ENCODE data around the gene SPAG17. TPM values are rescaled to one million over a fixed set of nuclear protein-coding genes. Genes with fewer than 3 reads are reported as not detected.

SPAG17 gene
- total and polyA plus RNA-seq, 5 donors = 0.02 to 0.59 TPM; not detected in 3

DNA sequence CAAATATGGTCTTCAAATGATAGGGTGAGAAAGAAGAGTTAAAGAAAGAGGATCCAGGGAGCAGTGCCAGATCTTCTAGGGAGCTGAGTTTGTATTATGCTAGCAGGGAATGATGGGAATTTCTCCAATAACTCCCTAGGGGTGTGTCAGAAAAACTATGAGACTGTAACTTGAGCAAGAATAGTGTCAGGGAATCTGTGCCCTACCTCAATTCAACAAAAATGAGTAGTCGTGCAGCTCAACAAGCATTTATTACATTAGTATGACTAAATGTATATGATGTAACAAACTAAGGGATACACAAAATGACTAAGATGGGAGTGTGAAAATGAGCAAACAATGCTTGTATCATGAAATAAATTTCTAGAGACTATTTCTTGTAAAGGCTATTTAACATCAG lies 24.2 kb downstream of the SPAG17 start:
- WGBS = 65% methylated on average over 1 of the region's 1 CpG
- no peak for DNase-seq

GRCh38 chr1:118159569-118159968 lies 25.5 kb downstream of the SPAG17 start:
- Histone ChIP-seq H3K27ac (ENCODE audit: low read length) (no peak overlapping the region), H3K4me3 (ENCODE audit: low read length) (no peak overlapping the region), H3K27me3 (ENCODE audit: control insufficient read depth, insufficient read depth) (no peaks in the 10 kb centered on the region), H3K9me3 (ENCODE audit: control insufficient read depth, low read length) (no peaks in the 10 kb centered on the region), H3K4me1 (ENCODE audit: control insufficient read depth, insufficient read depth, low read length) (no peaks in the 10 kb centered on the region)
- ATAC-seq = no peak
- DNase-seq = no peak
- 47% methylated on average over 4 of the region's 4 CpGs for WGBS
- intact Hi-C loops (cut with DNase I) = loop anchor here in 2 of 4 donors (10.0 kb wide), 1 partner anchor 845 kb away; no protein-coding TSS in a partner anchor

More for the DNA sequence above, 24.2 kb downstream of the SPAG17 start:
- ATAC-seq = no peak
- no peak overlapping the region for H3K27ac ChIP-seq (ENCODE audit: low read length)
- no peaks in the 10 kb centered on the region for H3K27me3 ChIP-seq (ENCODE audit: control insufficient read depth, insufficient read depth)
- intact Hi-C loops (cut with DNase I) = no loop called here
- H3K4me1 ChIP-seq (ENCODE audit: control insufficient read depth, insufficient read depth, low read length) = no peaks in the 10 kb centered on the region
- no peak overlapping the region for H3K4me3 ChIP-seq (ENCODE audit: low read length)
- H3K9me3 ChIP-seq (ENCODE audit: control insufficient read depth, low read length) = no peaks in the 10 kb centered on the region

- DNase-seq (no peak), ATAC-seq (no peak)
- Histone ChIP-seq H3K9me3 (ENCODE audit: control insufficient read depth, low read length) (no peaks in the 10 kb centered on the region), H3K4me3 (ENCODE audit: low read length) (no peak overlapping the region), H3K4me1 (ENCODE audit: control insufficient read depth, insufficient read depth, low read length) (no peaks in the 10 kb centered on the region), H3K27ac (ENCODE audit: low read length) (no peak overlapping the region), H3K27me3 (ENCODE audit: control insufficient read depth, insufficient read depth) (no peaks in the 10 kb centered on the region)
- intact Hi-C loops (cut with DNase I) = loop anchor here in 2 of 4 donors (10.0 kb wide), 1 partner anchor 846 kb away; no protein-coding TSS in a partner anchor
- 73% methylated on average over 1 of the region's 1 CpG for WGBS
Observed at GRCh38 chr1:118158924-118159323, 26.1 kb downstream of the SPAG17 start.

DNA sequence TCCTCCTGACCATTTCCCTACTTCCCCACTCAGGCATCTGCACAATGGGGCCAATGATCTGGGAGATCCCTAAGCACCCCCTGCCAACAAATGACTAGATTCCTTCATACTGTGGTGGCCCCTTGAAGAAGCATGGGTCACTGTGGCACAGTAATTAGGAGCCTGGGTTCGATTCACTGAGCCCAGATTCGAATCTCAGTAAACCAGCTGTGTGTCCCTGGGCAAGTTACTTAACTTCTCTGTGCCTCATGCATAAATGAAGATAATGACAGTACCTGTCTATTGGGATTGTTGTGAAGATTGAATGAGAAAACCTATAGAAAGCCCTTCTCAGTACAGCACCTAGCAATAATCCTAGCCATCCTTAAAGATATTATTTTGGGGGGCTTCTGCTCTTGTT lies 27.5 kb downstream of the SPAG17 start:
- WGBS = 81% methylated on average over 2 of the region's 2 CpGs
- intact Hi-C loops (cut with DNase I) = loop anchor here in 2 of 4 donors (10.0 kb wide), 1 partner anchor 847 kb away; no protein-coding TSS in a partner anchor
- no peaks in the 10 kb centered on the region for H3K4me1 ChIP-seq (ENCODE audit: control insufficient read depth, insufficient read depth, low read length)
- H3K4me3 ChIP-seq (ENCODE audit: low read length) = no peak overlapping the region
- H3K27me3 ChIP-seq (ENCODE audit: control insufficient read depth, insufficient read depth) = no peaks in the 10 kb centered on the region
- H3K27ac ChIP-seq (ENCODE audit: low read length) = no peak overlapping the region
- ATAC-seq (no peak), DNase-seq (no peak)
- H3K9me3 ChIP-seq (ENCODE audit: control insufficient read depth, low read length) = no peaks in the 10 kb centered on the region

DNA sequence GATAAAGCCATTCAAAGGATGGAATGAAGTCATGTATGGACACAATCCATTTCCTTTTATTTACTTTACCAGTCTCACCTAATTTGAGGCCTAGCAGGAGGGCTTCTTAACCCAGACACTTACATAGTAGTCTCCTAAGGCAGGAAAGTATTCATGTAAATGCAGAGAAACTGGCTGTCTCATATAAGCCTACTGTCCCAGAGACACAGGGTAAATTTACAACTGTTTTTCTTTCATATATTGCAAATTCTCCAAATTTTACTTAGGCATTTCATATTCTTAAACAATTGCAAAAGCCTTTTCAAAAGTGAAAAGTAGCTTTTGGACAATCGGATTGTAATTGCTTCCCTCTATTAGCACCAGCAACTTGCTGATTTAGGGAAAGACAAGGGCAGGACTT lies 29.9 kb downstream of the SPAG17 start:
- WGBS = 85% methylated on average over 1 of the region's 1 CpG
- intact Hi-C loops (cut with DNase I) = loop anchor here in 2 of 4 donors (10.0 kb wide), 1 partner anchor 850 kb away; no protein-coding TSS in a partner anchor
- H3K27ac ChIP-seq (ENCODE audit: low read length) = no peak overlapping the region

GRCh38 chr1:118154220-118154619 lies 30.8 kb downstream of the SPAG17 start:
- no peaks in the 10 kb centered on the region for H3K4me1 ChIP-seq (ENCODE audit: control insufficient read depth, insufficient read depth, low read length)
- WGBS = 82% methylated on average over 1 of the region's 1 CpG
- intact Hi-C loops (cut with DNase I) = loop anchor here in 2 of 4 donors (10.0 kb wide), 1 partner anchor 851 kb away; no protein-coding TSS in a partner anchor
- DNase-seq (no peak), ATAC-seq (no peak)
- no peaks in the 10 kb centered on the region for H3K9me3 ChIP-seq (ENCODE audit: control insufficient read depth, low read length)
- H3K27ac ChIP-seq (ENCODE audit: low read length) = no peak overlapping the region
- no peaks in the 10 kb centered on the region for H3K27me3 ChIP-seq (ENCODE audit: control insufficient read depth, insufficient read depth)
- no peak overlapping the region for H3K4me3 ChIP-seq (ENCODE audit: low read length)

More for the DNA sequence above, 29.9 kb downstream of the SPAG17 start:
- ATAC-seq = no peak
- Histone ChIP-seq H3K27me3 (ENCODE audit: control insufficient read depth, insufficient read depth) (no peaks in the 10 kb centered on the region), H3K4me3 (ENCODE audit: low read length) (no peak overlapping the region), H3K4me1 (ENCODE audit: control insufficient read depth, insufficient read depth, low read length) (no peaks in the 10 kb centered on the region), H3K9me3 (ENCODE audit: control insufficient read depth, low read length) (no peaks in the 10 kb centered on the region)
- no peak for DNase-seq

DNA sequence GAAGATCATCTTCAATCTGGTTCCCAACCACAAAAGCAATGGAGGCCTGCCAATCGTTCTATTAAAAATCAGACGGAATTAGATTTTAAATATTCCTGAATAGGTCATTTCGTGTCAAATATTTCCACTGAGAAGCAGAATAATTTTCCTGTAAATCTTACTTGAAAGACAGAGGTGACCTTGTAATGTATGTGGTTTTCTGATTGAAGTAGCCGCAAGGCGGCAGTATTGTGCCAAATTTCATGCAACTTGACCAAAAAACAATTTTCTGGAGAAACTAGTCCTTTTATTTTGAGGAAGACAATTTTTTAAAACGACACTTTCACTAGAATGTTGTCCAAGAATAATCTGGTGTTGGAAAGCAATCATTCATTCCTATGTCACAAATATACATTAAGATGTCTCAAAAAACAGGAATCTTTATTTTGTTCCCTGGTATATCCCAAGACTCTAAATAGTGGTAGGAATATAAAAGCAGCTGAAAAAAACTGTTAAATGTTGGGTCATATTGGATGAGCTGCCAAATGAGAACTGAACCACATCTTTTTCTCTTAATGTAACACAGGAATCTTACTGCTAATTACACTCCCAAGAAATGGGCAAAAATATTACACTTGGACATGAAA lies 33.6 kb downstream of the SPAG17 start:
- Histone ChIP-seq H3K4me3 (ENCODE audit: low read length) (no peak overlapping the region), H3K27ac (ENCODE audit: low read length) (no peak overlapping the region), H3K27me3 (ENCODE audit: control insufficient read depth, insufficient read depth) (no peaks in the 10 kb centered on the region), H3K4me1 (ENCODE audit: control insufficient read depth, insufficient read depth, low read length) (no peaks in the 10 kb centered on the region), H3K9me3 (ENCODE audit: control insufficient read depth, low read length) (no peaks in the 10 kb centered on the region)
- no peak for ATAC-seq
- intact Hi-C loops (cut with DNase I) = loop anchor here in 2 of 4 donors (10.0 kb wide), 1 partner anchor 853 kb away; no protein-coding TSS in a partner anchor
- WGBS = 1% methylated on average over 6 of the region's 6 CpGs
- peak; percentile 42 to 78 (median 59) for DNase-seq

DNA sequence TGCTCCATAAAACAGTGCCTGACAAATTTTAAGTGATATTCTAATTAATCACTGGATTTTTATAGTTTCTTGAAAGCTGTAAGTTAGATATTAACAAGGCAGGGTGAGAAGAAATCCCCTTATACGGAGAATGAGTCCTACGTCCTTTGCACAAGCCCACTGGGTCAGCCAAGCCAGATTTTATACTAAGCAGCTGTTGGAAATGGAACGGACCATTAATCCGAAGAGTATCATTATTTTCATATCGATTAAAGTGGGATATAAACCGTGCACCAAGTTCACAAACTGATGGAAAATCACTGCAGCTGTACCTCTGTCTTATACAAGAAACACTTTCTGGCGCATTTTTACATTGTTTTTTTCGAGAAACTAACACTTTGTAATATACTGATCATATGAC lies 35.2 kb downstream of the SPAG17 start:
- DNase-seq = no peak
- ATAC-seq = no peak
- H3K4me3 ChIP-seq (ENCODE audit: low read length) = no peak overlapping the region
- H3K27me3 ChIP-seq (ENCODE audit: control insufficient read depth, insufficient read depth) = no peaks in the 10 kb centered on the region
- no peak overlapping the region for H3K27ac ChIP-seq (ENCODE audit: low read length)
- no peaks in the 10 kb centered on the region for H3K9me3 ChIP-seq (ENCODE audit: control insufficient read depth, low read length)
- no peaks in the 10 kb centered on the region for H3K4me1 ChIP-seq (ENCODE audit: control insufficient read depth, insufficient read depth, low read length)
- intact Hi-C loops (cut with DNase I) = loop anchor here in 2 of 4 donors (10.0 kb wide), 1 partner anchor 855 kb away; no protein-coding TSS in a partner anchor
- WGBS = 85% methylated on average over 8 of the region's 8 CpGs

- DNase-seq (no peak), ATAC-seq (no peak)
- no peaks in the 10 kb centered on the region for H3K4me1 ChIP-seq (ENCODE audit: control insufficient read depth, insufficient read depth, low read length)
- no peaks in the 10 kb centered on the region for H3K27me3 ChIP-seq (ENCODE audit: control insufficient read depth, insufficient read depth)
- H3K9me3 ChIP-seq (ENCODE audit: control insufficient read depth, low read length) = no peaks in the 10 kb centered on the region
- no peak overlapping the region for H3K4me3 ChIP-seq (ENCODE audit: low read length)
- 54% methylated on average over 7 of the region's 7 CpGs for WGBS
- no peak overlapping the region for H3K27ac ChIP-seq (ENCODE audit: low read length)
- intact Hi-C loops (cut with DNase I) = no loop called here
Observed at GRCh38 chr1:118148034-118148433, 37.0 kb downstream of the SPAG17 start.

DNA sequence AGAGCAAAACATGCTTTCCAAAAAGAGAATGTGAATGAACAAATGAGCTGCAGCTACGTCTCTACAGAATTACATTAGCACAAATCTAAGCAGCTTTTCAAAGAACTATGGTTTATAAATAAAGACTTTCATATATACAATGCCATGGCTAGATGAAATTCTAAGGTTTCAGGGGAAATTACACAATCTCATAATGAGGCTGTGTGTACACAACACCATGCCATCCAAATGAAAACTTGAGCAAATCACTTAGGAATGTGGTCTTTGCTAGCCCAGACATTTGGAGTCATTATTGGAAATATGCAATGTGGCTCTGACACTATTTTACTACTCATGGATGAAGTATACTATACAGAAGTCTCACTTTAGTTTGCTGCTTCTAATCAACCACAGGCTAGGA lies 37.5 kb downstream of the SPAG17 start:
- intact Hi-C loops (cut with DNase I) = no loop called here
- Histone ChIP-seq H3K4me1 (ENCODE audit: control insufficient read depth, insufficient read depth, low read length) (no peaks in the 10 kb centered on the region), H3K9me3 (ENCODE audit: control insufficient read depth, low read length) (no peaks in the 10 kb centered on the region), H3K27ac (ENCODE audit: low read length) (no peak overlapping the region), H3K27me3 (ENCODE audit: control insufficient read depth, insufficient read depth) (no peaks in the 10 kb centered on the region), H3K4me3 (ENCODE audit: low read length) (no peak overlapping the region)
- ATAC-seq (no peak), DNase-seq (no peak)
- 51% methylated on average over 1 of the region's 1 CpG for WGBS

GRCh38 chr1:118145721-118146120 lies 39.3 kb downstream of the SPAG17 start:
- intact Hi-C loops (cut with DNase I) = no loop called here
- no peaks in the 10 kb centered on the region for H3K27me3 ChIP-seq (ENCODE audit: control insufficient read depth, insufficient read depth)
- H3K27ac ChIP-seq (ENCODE audit: low read length) = no peak overlapping the region
- H3K9me3 ChIP-seq (ENCODE audit: control insufficient read depth, low read length) = no peaks in the 10 kb centered on the region
- H3K4me3 ChIP-seq (ENCODE audit: low read length) = no peak overlapping the region
- DNase-seq (no peak), ATAC-seq (no peak)
- no peaks in the 10 kb centered on the region for H3K4me1 ChIP-seq (ENCODE audit: control insufficient read depth, insufficient read depth, low read length)
- WGBS = 92% methylated on average over 2 of the region's 2 CpGs
